Stimulated activated CD8-positive, alpha-beta memory T cell treated with anti-CD3 and anti-CD28 coated beads, Interleukin-7, amount 100 ng/mL, for 24 hours (primary cell): ENCODE data around the gene BAZ1B.
"Not testable (repeated sequence)": the region's sequence is repeated elsewhere in the genome, so short reads cannot be mapped to it uniquely, and the experiment has no call there.

Experiments used
- DNase-seq: peaks from one replicate; pipeline ENCODE4 v3.0.0-alpha.2; 2020; ENCODE audit warnings: low read depth

The BAZ1B gene

GRCh38 chr7:73504017-73504416 lies 18.1 kb downstream of the BAZ1B start:
- no peak for DNase-seq

DNA sequence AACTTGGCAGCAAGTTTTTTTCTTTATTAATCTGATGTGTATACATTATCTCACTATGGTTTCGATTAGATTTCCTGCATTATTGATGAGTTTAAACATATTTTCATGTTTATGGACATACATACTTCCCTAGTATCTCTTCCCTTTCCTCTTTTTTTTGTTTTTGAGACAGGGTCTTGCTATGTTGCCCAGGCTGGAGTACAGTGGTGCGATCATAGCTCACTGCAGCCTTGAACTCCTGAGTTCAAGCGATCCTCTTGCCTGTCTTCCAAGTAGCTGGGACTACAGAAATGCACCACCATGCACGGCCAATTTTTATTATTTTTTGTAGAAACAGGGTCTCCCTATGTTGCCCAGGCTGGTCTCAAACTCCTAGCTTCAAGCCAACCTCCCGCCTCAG lies 18.9 kb downstream of the BAZ1B start:
- no peak for DNase-seq

DNA sequence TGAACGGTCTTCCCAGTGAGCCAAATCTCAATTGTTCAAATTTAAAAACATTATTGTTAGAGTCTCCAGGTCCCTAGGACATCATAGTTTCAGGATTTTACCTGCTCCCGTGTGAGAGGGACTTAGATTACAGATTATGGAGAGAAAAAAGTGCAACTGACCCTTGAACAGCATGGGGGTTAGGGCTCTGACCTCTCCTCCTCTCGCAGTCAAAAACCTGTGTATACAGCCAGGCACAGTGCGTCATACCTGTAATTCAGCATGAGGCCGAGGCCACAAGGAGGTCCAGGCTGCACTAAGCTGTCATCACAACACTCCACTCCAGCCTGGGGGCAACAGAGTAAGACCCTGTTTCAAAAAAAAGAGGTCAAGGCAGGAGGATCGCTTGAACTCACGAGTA lies 25.5 kb downstream of the BAZ1B start:
- no peak for DNase-seq

DNA sequence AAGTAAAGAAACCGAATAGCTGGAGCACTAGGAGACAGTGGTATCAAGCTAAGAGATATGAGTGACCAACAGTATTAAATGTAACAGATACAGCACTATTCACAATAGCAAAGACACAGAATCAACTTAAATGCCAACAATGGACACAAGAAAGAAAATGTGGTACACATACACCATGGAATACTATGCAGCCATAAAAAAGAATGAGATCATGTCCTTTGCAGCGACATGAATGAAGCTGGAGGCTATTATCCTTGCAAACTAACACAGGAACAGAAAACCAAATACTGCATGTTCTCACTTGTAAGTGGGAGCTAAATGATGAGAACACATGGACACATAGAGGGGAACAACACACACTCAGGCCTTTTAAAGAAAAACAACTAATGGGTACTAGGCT lies 26.6 kb downstream of the BAZ1B start:
- DNase-seq, result not testable (repeated sequence)

DNA sequence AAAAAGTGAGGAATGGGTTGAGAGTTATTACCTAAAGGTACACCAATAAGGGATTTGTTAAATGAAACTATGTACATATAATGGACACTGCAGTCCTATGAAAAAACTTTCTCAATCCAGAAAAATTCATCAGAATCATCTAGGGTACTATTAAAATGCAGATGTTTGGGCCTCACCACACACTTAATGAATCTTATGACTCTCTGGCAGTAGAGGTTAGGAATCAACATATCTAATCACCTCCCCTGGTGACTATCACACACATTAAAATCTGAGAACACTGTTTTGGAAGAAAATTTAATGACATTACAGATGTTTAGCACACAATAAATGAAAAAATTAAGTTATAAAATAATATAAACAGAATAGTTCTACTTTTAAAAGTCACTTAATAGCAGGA lies 32.1 kb downstream of the BAZ1B start:
- DNase-seq, result no peak

DNA sequence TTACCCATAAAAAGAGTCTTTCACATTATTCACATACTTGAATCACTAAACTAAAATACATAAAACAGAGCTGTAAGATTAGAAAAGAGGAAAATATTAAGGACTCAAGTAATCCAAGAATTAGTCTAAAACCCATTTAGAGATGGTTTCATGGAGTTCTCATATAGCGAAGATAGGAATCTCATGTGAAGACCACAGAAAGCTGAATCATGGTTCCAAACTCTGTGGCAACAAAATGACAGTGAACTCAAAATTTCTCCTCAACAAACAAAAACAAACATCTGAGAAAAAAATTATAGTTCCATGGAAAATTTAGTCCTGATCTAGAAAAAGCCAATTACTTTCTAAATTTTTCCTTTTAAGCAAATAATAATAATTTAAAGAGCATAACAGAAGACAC lies 34.6 kb downstream of the BAZ1B start:
- DNase-seq, result no peak

- no peak for DNase-seq
Measured at GRCh38 chr7:73483171-73483570, 38.9 kb downstream of the BAZ1B start.

- no peak for DNase-seq
Measured at GRCh38 chr7:73482746-73483145, 39.3 kb downstream of the BAZ1B start.

DNA sequence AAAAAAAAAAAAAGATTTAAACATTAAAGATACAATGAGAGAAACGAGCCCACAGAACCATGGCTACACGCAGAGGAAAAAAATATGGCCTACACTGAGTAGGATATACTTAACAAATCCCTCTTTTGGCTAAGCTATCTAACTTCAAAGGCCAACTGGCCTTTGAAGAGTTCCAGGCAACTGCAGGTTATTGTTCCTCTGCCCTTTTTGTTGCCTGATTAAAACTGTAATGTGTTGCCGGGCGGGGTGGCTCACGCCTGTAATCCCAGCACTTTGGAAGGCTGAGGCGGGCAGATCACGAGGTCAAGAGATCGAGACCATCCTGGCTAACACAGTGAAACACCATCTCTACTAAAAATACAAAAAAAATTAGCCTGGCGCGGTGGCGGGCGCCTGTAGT lies 40.6 kb downstream of the BAZ1B start:
- DNase-seq, result not testable (repeated sequence)

GRCh38 chr7:73478549-73478948 lies 43.5 kb downstream of the BAZ1B start:
- DNase-seq, result no peak

DNA sequence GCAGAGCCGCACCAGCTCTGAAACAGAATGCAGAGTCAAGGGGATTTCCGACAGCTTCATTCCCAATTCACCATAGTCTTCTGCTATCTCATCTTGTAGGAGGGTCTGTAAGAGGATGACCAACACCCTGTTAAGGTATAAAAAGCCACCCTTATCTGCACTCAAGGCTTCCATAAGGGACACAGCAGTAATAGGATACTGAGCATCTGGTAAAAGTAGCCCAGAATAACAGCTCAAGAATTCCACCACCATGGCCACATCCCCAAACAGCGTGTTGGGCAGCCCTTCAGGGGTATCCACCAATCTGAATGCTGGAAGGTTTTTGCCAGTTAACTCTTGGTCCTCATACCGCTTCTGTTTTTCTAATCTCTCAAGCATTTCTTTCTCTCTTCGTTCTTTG lies 44.7 kb downstream of the BAZ1B start:
- no peak for DNase-seq

DNA sequence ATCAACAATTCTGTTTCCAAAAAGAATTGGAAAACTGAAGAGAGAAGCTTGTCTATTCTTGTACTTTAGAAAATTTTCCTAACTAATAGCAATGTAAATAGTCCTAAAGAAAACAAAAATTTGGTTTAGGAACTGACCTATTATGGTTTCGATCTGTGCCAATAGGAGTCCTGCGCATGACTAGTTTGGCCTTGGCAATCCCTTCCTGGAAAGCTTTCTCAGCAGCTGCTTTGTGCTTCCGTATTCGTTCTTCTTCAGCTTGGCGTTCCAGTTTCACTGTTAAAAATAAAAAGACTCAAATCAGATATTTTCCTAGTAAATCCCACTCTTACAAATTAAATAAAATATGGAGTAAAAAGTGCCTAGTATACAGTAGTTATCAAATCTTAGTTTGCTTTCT lies 51.9 kb downstream of the BAZ1B start:
- DNase-seq, result no peak

DNA sequence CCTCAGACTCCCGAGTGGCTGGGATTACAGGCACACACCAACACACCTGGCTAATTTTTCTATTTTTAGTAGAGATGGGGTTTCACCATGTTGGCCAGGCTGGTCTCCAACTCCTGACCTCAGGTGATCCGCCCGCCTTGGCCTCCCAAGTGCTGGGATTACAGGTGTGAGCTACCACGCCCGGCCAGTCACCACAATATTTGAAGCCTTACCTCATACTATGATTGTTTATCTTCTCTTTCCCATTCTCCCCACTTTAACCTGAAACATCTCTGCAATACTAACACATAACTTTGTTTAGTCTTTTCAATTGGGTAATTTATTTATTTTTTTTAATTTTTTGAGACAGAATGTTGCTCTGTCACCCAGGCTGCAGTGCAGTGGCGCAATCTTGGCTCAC lies 55.0 kb downstream of the BAZ1B start:
- not testable (repeated sequence) for DNase-seq

- DNase-seq, result no peak
Measured at GRCh38 chr7:73466112-73466511, 56.0 kb downstream of the BAZ1B start.

DNA sequence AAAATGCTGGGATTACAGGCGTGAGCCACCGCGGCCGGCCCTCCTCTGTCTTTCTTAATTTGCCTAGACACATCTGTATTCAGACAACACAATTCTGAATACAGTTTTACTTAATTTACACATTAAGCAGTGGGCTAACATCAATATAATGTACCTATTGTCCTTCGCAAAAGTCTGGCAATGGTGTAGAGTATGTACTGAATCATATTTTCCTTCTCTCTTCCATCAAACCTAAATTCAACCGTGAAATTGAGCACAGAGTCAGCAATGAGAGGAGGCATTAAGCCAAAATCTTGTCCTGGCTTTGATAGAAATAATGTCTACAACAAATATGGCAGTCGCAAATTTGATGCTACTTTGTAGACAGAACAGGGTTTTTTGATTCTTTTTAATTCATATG lies 58.1 kb downstream of the BAZ1B start:
- no peak for DNase-seq

DNA sequence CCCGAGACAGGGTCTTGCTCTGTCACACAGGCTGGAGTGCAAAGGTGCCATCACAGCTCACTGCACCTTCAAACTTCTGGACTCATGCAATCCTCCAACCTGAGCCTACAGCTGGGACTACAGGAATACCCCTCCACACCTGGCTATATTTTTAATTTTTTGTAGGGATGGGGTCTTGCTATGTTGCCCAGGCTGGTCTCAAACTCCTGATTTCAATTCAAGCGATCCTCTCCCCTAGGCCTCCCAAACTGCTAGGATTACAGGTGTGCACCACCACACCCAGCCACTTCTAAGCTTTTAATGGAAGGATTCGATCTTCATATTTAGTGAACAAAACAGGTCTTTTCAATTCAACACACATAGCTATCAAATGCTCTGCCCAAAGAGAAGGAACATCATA lies 58.8 kb downstream of the BAZ1B start:
- no peak for DNase-seq

- no peak for DNase-seq
Measured at GRCh38 chr7:73461782-73462285, 60.3 kb downstream of the BAZ1B start.

DNA sequence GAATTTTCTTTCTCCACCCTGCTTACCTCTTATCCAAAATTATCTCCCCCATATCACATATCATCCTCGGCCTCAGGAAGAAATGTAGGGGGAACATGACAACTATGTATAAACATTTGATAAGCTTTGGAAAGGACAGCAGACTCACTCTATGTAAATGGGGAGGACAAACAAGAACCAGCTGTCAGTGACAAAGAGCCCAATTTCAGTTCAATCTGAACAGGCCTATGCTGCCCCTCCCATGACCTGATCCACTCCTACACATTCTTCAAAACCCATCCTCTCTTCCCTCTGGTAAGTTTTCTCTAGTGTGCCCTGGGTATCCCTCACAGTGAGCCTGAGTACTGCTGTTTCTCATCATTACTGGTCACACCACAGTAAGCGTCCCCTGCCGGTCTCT lies 67.7 kb downstream of the BAZ1B start:
- DNase-seq, result no peak

GRCh38 chr7:73452999-73453635 lies 69.0 kb downstream of the BAZ1B start:
- DNase-seq, result no peak

- no peak for DNase-seq
Measured at GRCh38 chr7:73451780-73452398, 70.2 kb downstream of the BAZ1B start.

- DNase-seq, result no peak
Measured at GRCh38 chr7:73449422-73449821, 72.7 kb downstream of the BAZ1B start.

GRCh38 chr7:73448609-73449008 lies 73.5 kb downstream of the BAZ1B start:
- DNase-seq, result no peak

- no peak for DNase-seq
Measured at GRCh38 chr7:73447121-73447733, 74.9 kb downstream of the BAZ1B start.

GRCh38 chr7:73446682-73447081 lies 75.4 kb downstream of the BAZ1B start:
- no peak for DNase-seq
